PFSK-1 (cell line): ENCODE measurements around the gene KRT12.

Experiments used
- FOXP2 ChIP-seq: optimal IDR thresholded peaks from 2 replicates; pipeline ENCODE3; 2011; ENCODE audit warnings: borderline replicate concordance, control low read depth, inconsistent platforms; ENCODE audit not compliant: insufficient read depth; ENCODE audit errors: extremely low read length, extremely low read depth
- POLR2AphosphoS5 ChIP-seq: IDR thresholded peaks from 2 replicates; pipeline ENCODE4 v1.6.1; 2012; ENCODE audit warnings: low read depth, mild to moderate bottlenecking, control low read depth, low read length, moderate library complexity
- REST ChIP-seq, 2 experiments: IDR thresholded peaks; 2 replicates each; pipeline versions ENCODE4 v1.6.1 to v1.8.0; 2011 to 2012; ENCODE audit warnings: low read depth in 2 of 2, low read length in 2 of 2, control low read depth in 1 of 2, inconsistent platforms in 1 of 2, mild to moderate bottlenecking in 1 of 2, moderate library complexity in 1 of 2; ENCODE audit not compliant: insufficient read depth in 1 of 2
- SIN3A ChIP-seq: IDR thresholded peaks from 2 replicates; pipeline ENCODE4 v1.6.1; 2012; ENCODE audit warnings: mild to moderate bottlenecking, low read length, moderate library complexity, borderline replicate concordance; ENCODE audit not compliant: insufficient read depth
- TAF1 ChIP-seq: IDR thresholded peaks from 2 replicates; pipeline ENCODE4 v1.6.1; 2012; ENCODE audit warnings: low read length, control low read depth, borderline replicate concordance; ENCODE audit not compliant: insufficient read depth

GRCh38 chr17:40862985-40863733 lies 3.9 kb downstream of the KRT12 start:
- TF ChIP-seq POLR2AphosphoS5, result no peak
- TF ChIP-seq REST (IDR thresholded peaks at IDR 0.05; ENCODE audit: insufficient read depth in 1 of 2, low read depth in 2 of 2, low read length in 2 of 2), result no peak
- TF ChIP-seq TAF1, result no peak
- no peak for TF ChIP-seq FOXP2
- TF ChIP-seq SIN3A, result no peak
